CD14-positive monocyte (primary cell): ENCODE results near the gene KIAA0586. TPM values are rescaled to one million over a fixed set of nuclear protein-coding genes. Genes with fewer than 3 reads are reported as not detected.

Source experiments
- DNase-seq, 3 donors: peaks; one replicate each; pipeline ENCODE4 v3.0.0-alpha.2; 2011 to 2022
- H2AFZ ChIP-seq: 2 replicates; pipeline ENCODE4 v1.6.0; 2012; ENCODE audit warnings: mild to moderate bottlenecking, low read depth, low read length, inconsistent platforms; ENCODE audit not compliant: insufficient read depth, poor library complexity, severe bottlenecking
- H3K27ac ChIP-seq, 2 donors: 1 replicate in 1 of 2; 2 replicates in 1 of 2; pipeline ENCODE4 v1.5.1; 2012 to 2013; ENCODE audit warnings: low read length in 2 of 2, control low read depth in 1 of 2, inconsistent platforms in 1 of 2, low read depth in 1 of 2, mild to moderate bottlenecking in 1 of 2
- H3K27me3 ChIP-seq, 2 donors: one replicate each; pipeline versions ENCODE4 v1.6.0 to v1.6.1; 2011 to 2013; ENCODE audit warnings: low read length in 2 of 2; ENCODE audit not compliant: control insufficient read depth in 2 of 2, insufficient read depth in 2 of 2
- H3K36me3 ChIP-seq, 2 donors: replicated peaks in 1 of 2; 1 replicate in 1 of 2; 2 replicates in 1 of 2; pipeline versions ENCODE4 v1.5.1 to v1.6.1; 2012 to 2013; ENCODE audit warnings: low read length in 2 of 2, control low read depth in 1 of 2, inconsistent platforms in 1 of 2, mild to moderate bottlenecking in 1 of 2; ENCODE audit not compliant: insufficient read depth in 2 of 2, control insufficient read depth in 1 of 2
- H3K4me1 ChIP-seq, 2 donors: 1 replicate in 1 of 2; 2 replicates in 1 of 2; pipeline versions ENCODE4 v1.5.1 to v1.6.1; 2012 to 2013; ENCODE audit warnings: low read length in 2 of 2, control low read depth in 1 of 2, inconsistent platforms in 1 of 2, mild to moderate bottlenecking in 1 of 2, moderate library complexity in 1 of 2; ENCODE audit not compliant: insufficient read depth in 2 of 2, control insufficient read depth in 1 of 2
- H3K4me2 ChIP-seq: replicated peaks from 2 replicates; pipeline ENCODE3; 2012; ENCODE audit warnings: low read length, moderate library complexity, mild to moderate bottlenecking; ENCODE audit not compliant: poor library complexity, severe bottlenecking; ENCODE audit errors: extremely low read depth
- H3K4me3 ChIP-seq, 3 experiments: fragments of 200-600 bp in 1 of 3; sonication (generic) in 1 of 3; replicated peaks in 1 of 3; 1 replicate in 2 of 3; 2 replicates in 1 of 3; pipeline ENCODE4 v1.5.1; 2011 to 2013; ENCODE audit warnings: low read length in 3 of 3, mild to moderate bottlenecking in 3 of 3, control low read depth in 2 of 3, low read depth in 2 of 3, inconsistent platforms in 1 of 3, moderate library complexity in 1 of 3
- H3K79me2 ChIP-seq: 2 replicates; pipeline ENCODE4 v1.6.0; 2012; ENCODE audit warnings: mild to moderate bottlenecking, control low read depth, inconsistent platforms, low read length, moderate library complexity; ENCODE audit not compliant: insufficient read depth
- H3K9ac ChIP-seq: 2 replicates; pipeline ENCODE4 v1.6.0; 2017; ENCODE audit warnings: low read length, mild to moderate bottlenecking; ENCODE audit not compliant: insufficient read depth, poor library complexity, severe bottlenecking
- H3K9me3 ChIP-seq, 2 donors: replicated peaks in 1 of 2; 1 replicate in 1 of 2; 2 replicates in 1 of 2; pipeline versions ENCODE4 v1.5.1 to v1.6.1; 2012 to 2013; ENCODE audit warnings: low read length in 2 of 2, control low read depth in 1 of 2; ENCODE audit not compliant: control insufficient read depth in 1 of 2, insufficient read depth in 1 of 2
- H4K20me1 ChIP-seq: 2 replicates; pipeline ENCODE4 v1.6.0; 2012; ENCODE audit warnings: mild to moderate bottlenecking, low read length, control low read depth, moderate library complexity; ENCODE audit not compliant: insufficient read depth
- H3K27ac Mint-ChIP-seq, 7 donors: one replicate each; pipeline ENCODE4 v1.8.0; 2020; ENCODE audit warnings: mild to moderate bottlenecking in 7 of 7, mixed read lengths in 7 of 7, moderate library complexity in 6 of 7, inconsistent platforms in 2 of 7
- H3K27me3 Mint-ChIP-seq, 3 donors: one replicate each; pipeline ENCODE4 v1.8.0; 2021 to 2022; ENCODE audit warnings: low read depth in 3 of 3, mild to moderate bottlenecking in 3 of 3, mixed read lengths in 3 of 3, moderate library complexity in 3 of 3, inconsistent platforms in 1 of 3
- H3K36me3 Mint-ChIP-seq, 2 donors: one replicate each; pipeline ENCODE4 v1.8.0; 2020; ENCODE audit warnings: mixed read lengths in 2 of 2, inconsistent platforms in 1 of 2, mild to moderate bottlenecking in 1 of 2
- H3K4me1 Mint-ChIP-seq: one replicate; pipeline ENCODE4 v1.8.0; 2020; ENCODE audit warnings: mild to moderate bottlenecking, mixed read lengths
- H3K4me3 Mint-ChIP-seq, 2 donors: one replicate each; pipeline ENCODE4 v1.8.0; 2020; ENCODE audit warnings: mild to moderate bottlenecking in 2 of 2, mixed read lengths in 2 of 2, moderate library complexity in 1 of 2
- H3K9me3 Mint-ChIP-seq, 7 donors: one replicate each; pipeline ENCODE4 v1.8.0; 2020 to 2022; ENCODE audit warnings: mixed read lengths in 7 of 7, mild to moderate bottlenecking in 6 of 7, moderate library complexity in 6 of 7, inconsistent platforms in 2 of 7
- CTCF ChIP-seq: fragments of 200-600 bp; IDR thresholded peaks from one replicate; pipeline ENCODE4 v1.8.0; 2022; ENCODE audit warnings: antibody characterized with exemption, mild to moderate bottlenecking
- WGBS: methylation state at CpG from one replicate; pipeline ENCODE4 v1.1.5; 2013; ENCODE audit warnings: missing lambda C conversion rate; ENCODE audit not compliant: insufficient coverage; 5-methylcytosine and 5-hydroxymethylcytosine counted together
- intact Hi-C, 2 donors: fragments of 100-400 bp; cut with micrococcal nuclease; formaldehyde crosslinking; loops; one replicate each; pipeline versions ENCODE4 v1.15.0 to v1.15.1; 2023
- polyA plus RNA-seq, 3 donors: library from polyadenylated mRNA; depleted of rRNA in 1 of 3; unstranded in 2 of 3; stranded (reverse) in 1 of 3; fragments of 300-500 nt in 2 of 3; fragments of >200 nt in 1 of 3; fragmentation: Illumina TruSeq in 2 of 3; gene quantifications; 1 replicate in 2 of 3; 2 replicates in 1 of 3; pipeline ENCODE4 v1.2.3, GENCODE V29; 2012 to 2021

KIAA0586 gene
- polyA plus RNA-seq, 3 donors = 3.4 to 7.5 (median 4.4) TPM

- Mint-ChIP-seq H3K4me1 (no peaks in the 10 kb centered on the region), H3K27ac (no peak overlapping the region), H3K9me3 (no peaks in the 10 kb centered on the region), H3K27me3 (peaks cover 0 to 2% (median 0%) of the 10 kb centered on the region in 3 donors), H3K36me3 (no peaks in the 10 kb centered on the region), H3K4me3 (no peak overlapping the region)
- Histone ChIP-seq H3K27me3 (no peaks in the 10 kb centered on the region), H4K20me1 (no peaks in the 10 kb centered on the region), H3K36me3 (no peaks in the 10 kb centered on the region), H3K4me1 (no peaks in the 10 kb centered on the region), H2AFZ (no peak overlapping the region), H3K9me3 (no peaks in the 10 kb centered on the region), H3K4me3 (no peak overlapping the region), H3K9ac (no peak overlapping the region), H3K27ac (no peak overlapping the region), H3K4me2 (no peak overlapping the region), H3K79me2 (no peaks in the 10 kb centered on the region)
- intact Hi-C loops = no loop called here
- WGBS = 92% methylated on average over 2 of the region's 4 CpGs
- DNase-seq = no peak
- no peak for TF ChIP-seq CTCF
Observed at GRCh38 chr14:58557242-58557641, 129.7 kb downstream of the KIAA0586 start.

GRCh38 chr14:58560208-58560607, 132.7 kb downstream of the KIAA0586 start:
- H3K27ac ChIP-seq = no peak overlapping the region
- no peak for DNase-seq
- TF ChIP-seq CTCF = no peak
- no peak overlapping the region for H3K9ac ChIP-seq
- no peaks in the 10 kb centered on the region for H3K9me3 Mint-ChIP-seq
- no peaks in the 10 kb centered on the region for H3K4me1 Mint-ChIP-seq
- no peaks in the 10 kb centered on the region for H4K20me1 ChIP-seq
- H3K4me2 ChIP-seq = no peak overlapping the region
- intact Hi-C loops = no loop called here
- no peak overlapping the region for H3K4me3 Mint-ChIP-seq
- H3K4me1 ChIP-seq = no peaks in the 10 kb centered on the region
- H3K36me3 ChIP-seq = no peaks in the 10 kb centered on the region
- no peak overlapping the region for H3K4me3 ChIP-seq
- H3K9me3 ChIP-seq = no peaks in the 10 kb centered on the region
- no peak overlapping the region for H2AFZ ChIP-seq
- no peaks in the 10 kb centered on the region for H3K79me2 ChIP-seq
- no peaks in the 10 kb centered on the region for H3K27me3 ChIP-seq
- WGBS = 0% methylated on average over 2 of the region's 3 CpGs
- peaks cover 0 to 2% (median 0%) of the 10 kb centered on the region in 3 donors for H3K27me3 Mint-ChIP-seq
- H3K36me3 Mint-ChIP-seq = no peaks in the 10 kb centered on the region
- H3K27ac Mint-ChIP-seq = no peak overlapping the region
